H1 (cell line): Measurements from ENCODE around the gene ZNF419. TPM values are rescaled to one million over a fixed set of nuclear protein-coding genes. Genes with fewer than 3 reads are reported as not detected.

Experiments used
- ASH2L ChIP-seq: fragments of 200-600, 300-600 bp; sonication (generic); IDR thresholded peaks from one replicate; pipeline ENCODE4 v1.7.1; 2017; ENCODE audit warnings: low read length
- BACH1 ChIP-seq: IDR thresholded peaks from 2 replicates; pipeline ENCODE4 v1.6.1; 2012; ENCODE audit warnings: low read length, improper control_type of control experiment
- BRCA1 ChIP-seq: IDR thresholded peaks from 2 replicates; pipeline ENCODE4 v1.6.1; 2012; ENCODE audit warnings: low read depth, low read length, improper control_type of control experiment
- CREB1 ChIP-seq: IDR thresholded peaks from 2 replicates; pipeline ENCODE4 v1.6.1; 2012; ENCODE audit warnings: inconsistent platforms
- HDAC2 ChIP-seq, 2 experiments: fragments of 300-600 bp in 1 of 2; sonication (generic) in 1 of 2; IDR thresholded peaks; 2 replicates each; pipeline ENCODE4 v1.6.1; 2011 to 2012; ENCODE audit warnings: low read depth in 2 of 2, low read length in 2 of 2, mild to moderate bottlenecking in 2 of 2, moderate library complexity in 2 of 2, borderline replicate concordance in 1 of 2, inconsistent platforms in 1 of 2
- KDM4A ChIP-seq: IDR thresholded peaks from one replicate; pipeline ENCODE4 v1.7.1; 2012; ENCODE audit warnings: low read depth, mild to moderate bottlenecking, moderate library complexity, low read length, inconsistent platforms; ENCODE audit not compliant: severe bottlenecking
- MAFK ChIP-seq: IDR thresholded peaks from 2 replicates; pipeline ENCODE4 v1.6.1; 2012; ENCODE audit warnings: low read depth, mild to moderate bottlenecking, improper control_type of control experiment, low read length
- MAX ChIP-seq: IDR thresholded peaks from 2 replicates; pipeline ENCODE4 v1.6.1; 2012; ENCODE audit warnings: inconsistent platforms
- NANOG ChIP-seq: IDR thresholded peaks from 2 replicates; pipeline ENCODE4 v1.6.1; 2011; ENCODE audit warnings: low read length, low read depth, mild to moderate bottlenecking, inconsistent platforms; ENCODE audit not compliant: insufficient read depth, poor library complexity, severe bottlenecking
- NRF1 ChIP-seq: IDR thresholded peaks from 2 replicates; pipeline ENCODE4 v1.6.1; 2011; ENCODE audit warnings: mild to moderate bottlenecking, low read depth, low read length, improper control_type of control experiment
- PHF8 ChIP-seq: fragments of 200-600 bp; sonication (generic); conservative IDR thresholded peaks from 2 replicates; pipeline ENCODE4 v1.7.1; 2012; ENCODE audit warnings: low read depth, mild to moderate bottlenecking, inconsistent platforms, low read length, moderate library complexity
- POLR2A ChIP-seq, 2 experiments: IDR thresholded peaks; 1 replicate in 1 of 2; 2 replicates in 1 of 2; pipeline ENCODE4 v1.6.1; 2011; ENCODE audit warnings: low read depth in 2 of 2, low read length in 2 of 2, mild to moderate bottlenecking in 2 of 2; ENCODE audit errors: control extremely low read depth in 1 of 2
- POU5F1 ChIP-seq: IDR thresholded peaks from 2 replicates; pipeline ENCODE4 v1.6.1; 2011; ENCODE audit warnings: low read depth, mild to moderate bottlenecking, low read length, moderate library complexity
- RAD21 ChIP-seq, 2 experiments: IDR thresholded peaks in 1 of 2; conservative IDR thresholded peaks in 1 of 2; 2 replicates each; pipeline ENCODE4 v1.6.1; 2011; ENCODE audit warnings: low read depth in 2 of 2, low read length in 2 of 2, improper control_type of control experiment in 1 of 2, inconsistent platforms in 1 of 2, mild to moderate bottlenecking in 1 of 2, moderate library complexity in 1 of 2
- RNF2 ChIP-seq: fragments of 200-900, 300-1000 bp; sonication (generic); IDR thresholded peaks from 2 replicates; pipeline ENCODE4 v1.7.1; 2016; ENCODE audit warnings: borderline replicate concordance, low read depth, mild to moderate bottlenecking, antibody characterized with exemption, low read length; ENCODE audit not compliant: poor library complexity, severe bottlenecking; ENCODE audit errors: missing control alignments
- RXRA ChIP-seq: IDR thresholded peaks from 2 replicates; pipeline ENCODE4 v1.6.1; 2011; ENCODE audit warnings: low read depth, mild to moderate bottlenecking, low read length, moderate library complexity; ENCODE audit not compliant: insufficient read depth
- SIX5 ChIP-seq: IDR thresholded peaks from 2 replicates; pipeline ENCODE4 v1.6.1; 2011; ENCODE audit warnings: mild to moderate bottlenecking, low read depth, low read length
- SP1 ChIP-seq: IDR thresholded peaks from 2 replicates; pipeline ENCODE4 v1.6.1; 2011; ENCODE audit warnings: low read depth, low read length
- SP2 ChIP-seq: IDR thresholded peaks from 2 replicates; pipeline ENCODE4 v1.6.1; 2012; ENCODE audit warnings: mild to moderate bottlenecking, low read length, inconsistent platforms
- TAF1 ChIP-seq: IDR thresholded peaks from 2 replicates; pipeline ENCODE4 v1.6.1; 2011; ENCODE audit warnings: mild to moderate bottlenecking, low read depth, low read length
- TBP ChIP-seq: IDR thresholded peaks from 2 replicates; pipeline ENCODE4 v1.6.1; 2011; ENCODE audit warnings: low read depth, low read length, improper control_type of control experiment
- TCF12 ChIP-seq: IDR thresholded peaks from 2 replicates; pipeline ENCODE4 v1.6.1; 2011; ENCODE audit warnings: low read depth, mild to moderate bottlenecking, low read length
- USF2 ChIP-seq: IDR thresholded peaks from 2 replicates; pipeline ENCODE4 v1.6.1; 2011; ENCODE audit warnings: low read length, improper control_type of control experiment
- polyA plus RNA-seq, 7 experiments: library from polyadenylated mRNA; depleted of rRNA in 3 of 7; stranded (reverse) in 5 of 7; unstranded in 2 of 7; fragments of >200 nt in 5 of 7; fragments of 200-250 nt in 2 of 7; gene quantifications; 1 replicate in 5 of 7; 2 replicates in 1 of 7; 4 replicates in 1 of 7; pipeline versions ENCODE4 v1.2.1 to v1.2.3, GENCODE V29; 2011 to 2013; ENCODE audit warnings: missing spikeins in 2 of 7, mixed read lengths in 2 of 7
- total RNA-seq: library from RNA; stranded (reverse); fragmentation: NEBNext Ultra II Directional; extraction: Animal tissue kit (Norgen Biotek cat#: 25700); gene quantifications from 2 replicates; pipeline ENCODE4 v1.2.1, GENCODE V29; 2021

ZNF419 gene
- total and polyA plus RNA-seq, 2 of the 8 experiments (the other 6 are each of a cell fraction or from before 2014, with no cell fraction given) = 5.8 to 11.9 TPM

GRCh38 chr19:57477191-57478008 lies 10.2 kb upstream of the ZNF419 start, which contains the start of gene ZNF772 (continued):
- TF ChIP-seq ASH2L (peak; percentile 71), SIX5 (peak; percentile 86), RNF2 (no peak), RXRA (no peak), NRF1 (no peak), TBP (peak; percentile 66), PHF8 (peak; percentile 67; the same call in 1 of the 2 replicates), CREB1 (peak; percentile 54), KDM4A (peak; percentile 96), MAX (peak; percentile 57), USF2 (no peak), BRCA1 (no peak), NANOG (no peak), POLR2A (IDR thresholded peaks at IDR 0.05; ENCODE audit: control extremely low read depth in 1 of 2, low read depth in 2 of 2, low read length in 2 of 2) (peak in 1 of 2 experiments; percentile 68; a peak in 1 of 3 replicates), MAFK (no peak), RAD21 (IDR thresholded peaks at IDR 0.05 in 1 of 2, conservative IDR thresholded peaks at IDR 0.05 in 1 of 2; ENCODE audit: low read depth in 2 of 2, low read length in 2 of 2) (peak; percentile 37 to 48; a peak in 3 of 4 replicates), POU5F1 (no peak), TCF12 (no peak), HDAC2 (IDR thresholded peaks at IDR 0.05; ENCODE audit: borderline replicate concordance in 1 of 2, low read depth in 2 of 2, low read length in 2 of 2) (peak in 1 of 2 experiments; percentile 82; a peak in 1 of 4 replicates), TAF1 (peak; percentile 61; the same call in 1 of the 2 replicates), SP2 (peak; percentile 45; the same call in 1 of the 2 replicates), SP1 (peak; percentile 92), BACH1 (peak; percentile 76)
